Fibroblast of pulmonary artery (primary cell): ENCODE results near the gene RAPGEF3.

Experiments used
- DNase-seq: peaks from one replicate; pipeline ENCODE4 v3.0.0-alpha.2; 2010; ENCODE audit warnings: low read depth
- H3K4me3 ChIP-seq: replicated peaks from 2 replicates; pipeline ENCODE4 v1.5.1; 2011; ENCODE audit warnings: low read depth, mild to moderate bottlenecking, control low read depth, low read length, moderate library complexity
- CTCF ChIP-seq: IDR thresholded peaks from 2 replicates; pipeline ENCODE4 v1.5.1; 2011; ENCODE audit warnings: mild to moderate bottlenecking, control low read depth, low read length, inconsistent platforms; ENCODE audit errors: missing control alignments

RAPGEF3 gene

DNA sequence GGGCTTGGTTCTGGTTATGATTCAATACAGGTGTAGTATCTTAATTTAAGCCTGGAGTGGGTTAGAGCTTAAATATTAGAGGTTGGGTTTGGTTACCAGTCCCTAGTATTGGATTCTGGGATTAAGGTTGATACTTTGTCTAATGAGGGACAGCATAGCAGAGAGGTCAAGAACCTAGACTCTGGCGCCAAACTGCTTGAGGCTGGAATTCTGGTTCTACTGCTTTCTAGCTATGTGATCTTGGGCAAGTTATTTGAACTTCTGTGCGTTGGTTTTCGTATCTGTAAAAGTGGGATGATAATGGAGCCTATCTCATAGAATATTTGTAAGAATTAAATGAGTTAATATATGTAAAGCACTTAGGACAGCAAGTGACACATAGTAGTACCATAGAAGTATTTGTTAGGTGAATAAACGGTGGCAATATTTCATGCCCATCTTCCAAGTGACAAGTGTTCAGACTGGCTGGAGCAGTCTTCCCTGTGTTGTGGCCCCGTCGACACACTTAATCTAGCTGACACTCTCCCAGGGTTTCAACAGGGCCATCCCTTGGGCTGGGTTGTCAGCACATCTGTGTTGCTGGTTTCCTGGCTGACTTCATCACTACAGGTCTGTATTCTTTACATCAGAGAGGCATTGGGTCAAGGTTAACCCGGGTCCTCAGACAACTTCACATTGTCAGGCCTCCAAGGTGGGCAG lies 36.4 kb downstream of the RAPGEF3 start:
- no peak overlapping the region for H3K4me3 ChIP-seq
- TF ChIP-seq CTCF = no peak
- DNase-seq = no peak

DNA sequence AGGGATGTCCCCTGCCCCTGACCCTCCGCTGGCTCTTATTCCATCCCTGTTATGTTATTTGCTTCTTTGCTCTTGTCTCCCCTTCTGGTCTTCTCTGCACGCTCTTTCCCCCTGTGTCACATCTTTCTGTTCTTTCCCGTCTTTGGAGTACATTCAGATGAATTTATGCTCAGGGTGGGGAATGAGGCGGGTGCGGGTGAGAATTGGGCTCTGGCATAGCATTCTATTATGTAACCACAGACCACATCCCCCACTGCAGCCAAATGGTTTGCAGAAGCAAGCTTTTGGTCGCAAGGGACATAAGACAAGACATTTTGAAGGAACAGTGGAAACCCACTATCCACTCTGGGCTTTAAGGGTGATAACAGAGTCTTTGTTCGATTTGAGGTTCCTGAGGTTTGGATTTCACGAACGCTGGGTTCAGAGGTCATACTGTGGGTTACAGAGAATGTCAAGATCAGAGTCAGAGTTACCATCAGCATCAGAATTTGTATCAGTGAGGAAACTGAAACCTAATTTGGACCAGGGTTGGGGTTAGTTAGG lies 37.2 kb downstream of the RAPGEF3 start:
- no peak for TF ChIP-seq CTCF
- H3K4me3 ChIP-seq = no peak overlapping the region
- no peak for DNase-seq

DNA sequence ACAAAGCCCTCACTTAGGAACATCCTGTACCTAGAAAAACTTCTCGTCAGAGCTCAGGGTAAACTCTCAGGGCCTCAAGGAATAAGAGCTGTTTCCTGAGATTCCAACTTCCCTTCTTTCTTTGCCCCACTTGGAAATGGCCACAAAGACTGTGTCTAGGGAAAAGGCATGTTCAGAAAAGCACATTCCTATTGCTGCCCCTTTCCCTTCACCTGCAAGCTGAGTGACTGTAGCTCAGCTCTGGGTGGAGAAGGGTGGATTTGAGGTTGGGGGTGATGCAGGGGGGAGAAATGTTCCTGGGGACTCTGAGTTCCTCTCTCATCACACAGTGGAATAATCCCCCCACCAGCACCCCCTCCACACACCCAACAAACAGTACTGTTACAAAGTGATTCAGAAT lies 40.1 kb downstream of the RAPGEF3 start:
- DNase-seq = no peak
- no peak overlapping the region for H3K4me3 ChIP-seq
- TF ChIP-seq CTCF = no peak

GRCh38 chr12:47717443-47718193 lies 41.1 kb downstream of the RAPGEF3 start:
- peak; percentile 93 for DNase-seq
- H3K4me3 ChIP-seq = no peak overlapping the region
- TF ChIP-seq CTCF = peak; percentile 94

DNA sequence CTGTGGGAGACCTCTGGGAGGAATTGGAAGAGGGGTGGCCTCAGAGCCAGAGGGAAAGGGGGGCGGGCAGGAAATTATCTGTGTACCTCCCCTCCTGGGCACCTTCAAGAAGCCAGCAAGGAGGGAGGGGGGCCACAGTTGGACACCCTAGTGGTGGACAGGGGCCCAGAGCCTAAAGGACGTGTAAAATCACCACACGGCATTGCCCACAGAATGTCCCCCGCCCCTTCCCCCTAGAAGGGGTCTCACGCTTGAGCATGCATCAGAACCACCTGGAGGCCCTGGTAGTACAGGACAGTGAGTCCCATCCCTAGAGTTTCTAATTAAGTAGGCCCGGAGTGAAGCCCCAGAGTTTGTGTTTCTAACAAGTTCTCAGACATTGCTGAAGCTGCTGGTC lies 41.6 kb downstream of the RAPGEF3 start:
- no peak for TF ChIP-seq CTCF
- no peak for DNase-seq
- no peak overlapping the region for H3K4me3 ChIP-seq

DNA sequence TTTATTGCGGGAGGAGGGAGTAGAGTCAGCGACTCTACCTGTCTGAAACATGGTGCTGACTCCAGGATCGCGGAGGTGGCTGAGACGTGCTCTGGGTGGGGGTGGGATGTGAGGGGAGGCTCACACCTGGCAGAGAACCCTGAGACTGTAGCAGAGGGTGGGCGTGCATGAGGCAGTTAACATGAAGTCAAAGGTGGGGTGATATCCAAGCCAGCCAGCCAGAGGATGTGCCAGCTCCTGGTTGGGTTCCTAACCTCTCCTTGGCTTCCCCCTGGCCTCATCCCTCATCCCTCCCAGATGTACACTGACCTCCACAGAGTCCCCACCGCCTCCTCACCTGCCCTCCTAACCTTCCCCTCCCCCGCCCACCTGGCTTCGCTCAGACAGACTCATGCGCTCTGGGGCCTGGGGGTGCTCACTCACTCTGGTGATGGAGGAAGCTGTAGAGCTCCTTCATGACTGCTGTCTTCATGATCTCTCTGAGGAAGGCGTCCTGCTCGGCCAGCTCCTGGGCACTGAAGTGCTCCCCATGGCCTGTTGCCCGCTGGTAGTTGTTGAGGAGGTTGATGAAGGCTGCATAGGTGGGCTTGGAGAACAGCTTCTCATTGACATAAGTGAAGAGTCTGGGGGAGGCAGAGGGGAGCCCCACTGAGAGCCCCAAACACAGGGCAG lies 42.7 kb downstream of the RAPGEF3 start:
- DNase-seq = no peak
- no peak overlapping the region for H3K4me3 ChIP-seq
- TF ChIP-seq CTCF = no peak
